Esophagus muscularis mucosa (tissue), 4 donors: ENCODE results near the gene CPSF4L.

Experiments
- CTCF ChIP-seq, 3 experiments: fragments of 200-600 bp in 2 of 3; fragments of 450-650 bp in 1 of 3; sonication (generic) in 2 of 3; IDR thresholded peaks; one replicate each; pipeline ENCODE4 v1.5.1; 2017 to 2019; ENCODE audit warnings: antibody characterized with exemption in 3 of 3, mild to moderate bottlenecking in 2 of 3, moderate library complexity in 1 of 3
- EP300 ChIP-seq: sonication (generic); formaldehyde crosslinking; IDR thresholded peaks from one replicate; pipeline ENCODE4 v1.6.1; 2017; ENCODE audit warnings: antibody characterized with exemption
- POLR2A ChIP-seq: fragments of 450-650 bp; IDR thresholded peaks from one replicate; pipeline ENCODE4 v1.6.1; 2017; ENCODE audit warnings: antibody characterized with exemption, moderate library complexity, mild to moderate bottlenecking, low read depth

DNA sequence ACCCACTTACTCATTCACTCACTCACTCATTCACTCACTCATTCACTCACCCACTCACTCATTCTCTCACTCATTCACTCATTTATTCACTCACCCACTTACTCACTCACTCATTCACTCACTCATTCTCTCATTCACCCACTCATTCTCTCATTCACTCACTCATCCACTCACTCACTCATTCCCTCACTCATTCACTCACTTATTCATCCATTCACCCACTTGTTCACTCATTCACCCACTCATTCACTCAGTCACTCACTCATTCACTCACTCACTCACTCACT lies 7.6 kb upstream of the CPSF4L start:
- TF ChIP-seq CTCF (IDR thresholded peaks at IDR 0.05) (no peak), EP300 (no peak), POLR2A (no peak)
